ENCODE measurements around the gene EIF3I. TPM values are rescaled to one million over a fixed set of nuclear protein-coding genes. Genes with fewer than 3 reads are reported as not detected.

The EIF3I gene
- polyA plus RNA-seq, 2 of the 4 experiments (the other 2 are of a cell fraction), result 300 to 318 TPM

- DNase-seq (ENCODE audit: low read depth in 1 of 2, low spot score in 1 of 2) (no peak), FAIRE-seq (no peak), ATAC-seq (no peak)
- Histone ChIP-seq H3K4me2 (no peak overlapping the region), H3K9me3 (no peaks in the 10 kb centered on the region), H3K4me3 (no peak overlapping the region), H3K4me1 (0 out of 3 replicates have a peak, but pooled peaks cover 5% of the 10 kb centered on the region), H3K27ac (no peak overlapping the region)
- 87% methylated on average over 15 of the region's 31 CpGs for WGBS (ENCODE audit: missing lambda C conversion rate)
- no peak for TF ChIP-seq ZNF302 (CRISPR knock-in tag; IDR thresholded peaks at IDR 0.05)
- CTCF ChIA-PET, result interaction anchor here (1.2 to 1.4 kb wide), 2 partner anchors 25 to 27 kb away, joined by 3 read pairs; no protein-coding TSS in a partner anchor
- POLR2A ChIA-PET, result no interaction called here
Observed at GRCh38 chr1:32274646-32275340, 52.6 kb downstream of the EIF3I start.

GRCh38 chr1:32275424-32275823, 53.2 kb downstream of the EIF3I start:
- Histone ChIP-seq H3K27ac (no peak overlapping the region), H3K9me3 (no peaks in the 10 kb centered on the region), H3K4me3 (no peak overlapping the region), H3K4me1 (0 out of 3 replicates have a peak, but pooled peaks cover 5% of the 10 kb centered on the region), H3K4me2 (no peak overlapping the region)
- ChIA-PET CTCF (no interaction called here), POLR2A (no interaction called here)
- 74% methylated on average over 20 of the region's 41 CpGs for WGBS (ENCODE audit: missing lambda C conversion rate)
- no peak for DNase-seq (ENCODE audit: low read depth in 1 of 2, low spot score in 1 of 2)
- ATAC-seq, result no peak
- no peak for FAIRE-seq
- no peak for TF ChIP-seq REST (IDR thresholded peaks at IDR 0.05)
- TF ChIP-seq ZFP36 (IDR thresholded peaks at IDR 0.05; ENCODE audit: borderline replicate concordance, partially characterized antibody), result no peak
- no peak for TF ChIP-seq CHD4 (IDR thresholded peaks at IDR 0.05; ENCODE audit: borderline replicate concordance)
- TF ChIP-seq EHF (CRISPR knock-in tag; IDR thresholded peaks at IDR 0.05), result no peak
- no peak for TF ChIP-seq MYC (IDR thresholded peaks at IDR 0.05; ENCODE audit: borderline replicate concordance, low read length)
- no peak for TF ChIP-seq USF2 (IDR thresholded peaks at IDR 0.05)
- no peak for TF ChIP-seq ATOH8 (CRISPR knock-in tag; IDR thresholded peaks at IDR 0.05; ENCODE audit: low read depth)

- Histone ChIP-seq H3K4me1 (0 out of 3 replicates have a peak, but pooled peaks cover 5% of the 10 kb centered on the region), H3K9me3 (no peaks in the 10 kb centered on the region), H3K4me3 (no peak overlapping the region), H3K27ac (no peak overlapping the region), H3K4me2 (no peak overlapping the region)
- ATAC-seq (no peak), FAIRE-seq (no peak), DNase-seq (ENCODE audit: low read depth in 1 of 2, low spot score in 1 of 2) (no peak)
- 66% methylated on average over 23 of the region's 30 CpGs for WGBS (ENCODE audit: missing lambda C conversion rate)
- POLR2A ChIA-PET, result no interaction called here
- CTCF ChIA-PET, result interaction anchor here (0.8 to 1.6 kb wide), 2 partner anchors 28 to 36 kb away, joined by 3 to 5 read pairs; partner anchors contain the start of gene FAM167B
- TF ChIP-seq NFE2L2 (conservative IDR thresholded peaks at IDR 0.05; ENCODE audit: low read length) (no peak), TFCP2L1 (CRISPR knock-in tag; IDR thresholded peaks at IDR 0.05) (no peak), FOSB (CRISPR knock-in tag; IDR thresholded peaks at IDR 0.05) (no peak), PHF8 (IDR thresholded peaks at IDR 0.05; ENCODE audit: borderline replicate concordance, low read depth) (no peak), HES2 (IDR thresholded peaks at IDR 0.05) (no peak), USF2 (IDR thresholded peaks at IDR 0.05) (no peak)
Observed at GRCh38 chr1:32276032-32276782, 54.0 kb downstream of the EIF3I start.

Small RNAs within 50 kb of the gene (small RNA-seq; reads per million reads assigned to genes)
- 0 reads per million in 6 experiments for gene RF00017

Other genes starting within 250 kb of the EIF3I start
- 60.6 and 63.6 TPM in 2 replicates for gene KHDRBS1, start 208.5 kb upstream of the EIF3I start, polyA plus RNA-seq (2011; rRNA removed)
- gene KHDRBS1, start 208.5 kb upstream of the EIF3I start, polyA plus RNA-seq (2017; fragmentation: RNase III; extraction: RNeasy Plus Mini Kit Qiagen cat#74134 plus additional on column Dnase treatment), result 107 to 110 TPM (median 109 TPM) in 3 replicates
- gene TMEM39B, start 149.5 kb upstream of the EIF3I start, polyA plus RNA-seq (2011; rRNA removed), result 10.8 and 13.8 TPM in 2 replicates
- 8.2 to 9.3 TPM (median 8.5 TPM) in 3 replicates for gene TMEM39B, start 149.5 kb upstream of the EIF3I start, polyA plus RNA-seq (2017; fragmentation: RNase III; extraction: RNeasy Plus Mini Kit Qiagen cat#74134 plus additional on column Dnase treatment)
- gene KPNA6, start 114.4 kb upstream of the EIF3I start, polyA plus RNA-seq (2011; rRNA removed), result 24.3 and 41.9 TPM in 2 replicates
- 15.0 to 15.9 TPM (median 15.8 TPM) in 3 replicates for gene KPNA6, start 114.4 kb upstream of the EIF3I start, polyA plus RNA-seq (2017; fragmentation: RNase III; extraction: RNeasy Plus Mini Kit Qiagen cat#74134 plus additional on column Dnase treatment)
- 22.5 and 31.7 TPM in 2 replicates for gene TXLNA, start 42.7 kb upstream of the EIF3I start, polyA plus RNA-seq (2011; rRNA removed)
- gene TXLNA, start 42.7 kb upstream of the EIF3I start, polyA plus RNA-seq (2017; fragmentation: RNase III; extraction: RNeasy Plus Mini Kit Qiagen cat#74134 plus additional on column Dnase treatment), result 23.9 to 26.0 TPM (median 25.0 TPM) in 3 replicates
- 1.1 and 1.2 TPM in 2 replicates for gene CCDC28B, start 21.8 kb upstream of the EIF3I start, polyA plus RNA-seq (2011; rRNA removed)
- 3.3 to 4.6 TPM (median 4.4 TPM) in 3 replicates for gene CCDC28B, start 21.8 kb upstream of the EIF3I start, polyA plus RNA-seq (2017; fragmentation: RNase III; extraction: RNeasy Plus Mini Kit Qiagen cat#74134 plus additional on column Dnase treatment)
- 1.6 and 1.8 TPM in 2 replicates for gene IQCC, start 16.7 kb upstream of the EIF3I start, polyA plus RNA-seq (2011; rRNA removed)
- gene IQCC, start 16.7 kb upstream of the EIF3I start, polyA plus RNA-seq (2017; fragmentation: RNase III; extraction: RNeasy Plus Mini Kit Qiagen cat#74134 plus additional on column Dnase treatment), result 1.8 to 2.0 TPM (median 2.0 TPM) in 3 replicates
- gene DCDC2B, start 13.3 kb upstream of the EIF3I start, polyA plus RNA-seq (2011; rRNA removed), result not detected in 2 replicates
- not detected in 3 replicates for gene DCDC2B, start 13.3 kb upstream of the EIF3I start, polyA plus RNA-seq (2017; fragmentation: RNase III; extraction: RNeasy Plus Mini Kit Qiagen cat#74134 plus additional on column Dnase treatment)
- gene TMEM234, start 54 bp upstream of the EIF3I start, polyA plus RNA-seq (2011; rRNA removed), result 8.4 and 10.9 TPM in 2 replicates
- 12.0 to 12.1 TPM (median 12.0 TPM) in 3 replicates for gene TMEM234, start 54 bp upstream of the EIF3I start, polyA plus RNA-seq (2017; fragmentation: RNase III; extraction: RNeasy Plus Mini Kit Qiagen cat#74134 plus additional on column Dnase treatment)
- 0.53 and 0.54 TPM in 2 replicates for gene FAM167B, start 24.8 kb downstream of the EIF3I start, polyA plus RNA-seq (2011; rRNA removed)
- gene FAM167B, start 24.8 kb downstream of the EIF3I start, polyA plus RNA-seq (2017; fragmentation: RNase III; extraction: RNeasy Plus Mini Kit Qiagen cat#74134 plus additional on column Dnase treatment), result 0.58 to 2.0 TPM (median 1.8 TPM) in 3 replicates
- gene LCK, start 28.9 kb downstream of the EIF3I start, polyA plus RNA-seq (2011; rRNA removed), result 0.03 and 0.04 TPM in 2 replicates
- gene LCK, start 28.9 kb downstream of the EIF3I start, polyA plus RNA-seq (2017; fragmentation: RNase III; extraction: RNeasy Plus Mini Kit Qiagen cat#74134 plus additional on column Dnase treatment), result not detected in 3 replicates
- 135 TPM in 2 replicates for gene HDAC1, start 69.7 kb downstream of the EIF3I start, polyA plus RNA-seq (2011; rRNA removed)
- 88.8 to 102 TPM (median 99.6 TPM) in 3 replicates for gene HDAC1, start 69.7 kb downstream of the EIF3I start, polyA plus RNA-seq (2017; fragmentation: RNase III; extraction: RNeasy Plus Mini Kit Qiagen cat#74134 plus additional on column Dnase treatment)
- 73.2 and 89.4 TPM in 2 replicates for gene MARCKSL1, start 113.8 kb downstream of the EIF3I start, polyA plus RNA-seq (2011; rRNA removed)
- gene MARCKSL1, start 113.8 kb downstream of the EIF3I start, polyA plus RNA-seq (2017; fragmentation: RNase III; extraction: RNeasy Plus Mini Kit Qiagen cat#74134 plus additional on column Dnase treatment), result 44.6 to 62.6 TPM (median 57.7 TPM) in 3 replicates
- 3.5 and 3.6 TPM in 2 replicates for gene FAM229A, start 140.1 kb downstream of the EIF3I start, polyA plus RNA-seq (2011; rRNA removed)
- gene FAM229A, start 140.1 kb downstream of the EIF3I start, polyA plus RNA-seq (2017; fragmentation: RNase III; extraction: RNeasy Plus Mini Kit Qiagen cat#74134 plus additional on column Dnase treatment), result 3.5 to 5.6 TPM (median 4.4 TPM) in 3 replicates
- gene TSSK3, start 140.1 kb downstream of the EIF3I start, polyA plus RNA-seq (2011; rRNA removed), result 0.31 and 0.65 TPM in 2 replicates
- gene TSSK3, start 140.1 kb downstream of the EIF3I start, polyA plus RNA-seq (2017; fragmentation: RNase III; extraction: RNeasy Plus Mini Kit Qiagen cat#74134 plus additional on column Dnase treatment), result 0.14 to 0.37 TPM (median 0.15 TPM) in 3 replicates
- gene BSDC1, start 172.0 kb downstream of the EIF3I start, polyA plus RNA-seq (2011; rRNA removed), result 19.9 and 26.1 TPM in 2 replicates
- gene BSDC1, start 172.0 kb downstream of the EIF3I start, polyA plus RNA-seq (2017; fragmentation: RNase III; extraction: RNeasy Plus Mini Kit Qiagen cat#74134 plus additional on column Dnase treatment), result 18.8 to 22.7 TPM (median 21.0 TPM) in 3 replicates
- 0.01 TPM in 2 replicates for gene ZBTB8B, start 242.7 kb downstream of the EIF3I start, polyA plus RNA-seq (2011; rRNA removed)
- gene ZBTB8B, start 242.7 kb downstream of the EIF3I start, polyA plus RNA-seq (2017; fragmentation: RNase III; extraction: RNeasy Plus Mini Kit Qiagen cat#74134 plus additional on column Dnase treatment), result 0.01 to 0.03 TPM (median 0.03 TPM) in 3 replicates

Data from A549 (cell line).